ENCODE results near the gene THAP7. TPM values are rescaled to one million over a fixed set of nuclear protein-coding genes. Genes with fewer than 3 reads are reported as not detected.

The THAP7 gene
- total RNA-seq, 1 donor from 2014 or later, result 13.3 TPM

DNA sequence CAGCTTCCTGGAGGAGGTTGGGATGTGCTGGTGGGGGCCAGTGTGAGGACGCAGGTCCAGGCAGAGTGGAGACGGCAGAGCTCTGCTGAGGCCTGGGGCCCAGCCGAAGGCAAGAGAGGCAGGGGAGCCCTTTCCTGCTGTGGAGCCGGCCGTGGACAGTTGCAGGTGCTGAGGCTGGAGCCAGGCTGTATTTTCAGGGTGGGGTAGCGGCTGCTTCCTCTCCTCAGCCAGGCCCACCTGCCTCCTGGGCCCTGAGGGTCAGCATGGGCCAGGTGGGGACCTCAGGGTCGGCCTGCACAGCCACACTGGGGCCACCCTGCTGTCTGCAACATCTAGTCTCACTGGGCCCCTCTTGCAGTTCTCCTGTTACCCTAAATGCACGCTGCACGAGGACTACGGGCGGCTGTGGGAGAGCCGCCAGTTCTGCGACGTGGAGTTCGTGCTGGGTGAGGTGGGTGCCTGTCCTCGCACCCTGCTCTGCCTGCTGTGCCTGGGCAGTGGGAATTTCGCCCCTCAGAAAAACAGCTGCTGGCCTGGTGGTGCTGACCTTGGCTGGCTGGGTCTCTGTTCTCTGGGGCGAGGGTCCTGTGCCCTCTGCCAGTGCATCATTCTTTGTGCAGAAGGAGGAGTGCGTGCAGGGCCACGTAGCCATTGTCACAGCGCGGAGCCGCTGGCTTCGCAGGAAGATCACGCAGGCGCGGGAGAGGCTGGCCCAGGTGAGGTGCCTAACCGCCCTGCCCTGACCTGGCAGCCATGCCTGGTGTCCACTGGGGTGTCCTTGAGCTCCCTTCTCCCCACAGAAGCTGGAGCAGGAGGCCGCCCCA lies 8.4 kb downstream of the THAP7 start:
- ATAC-seq, result no peak

DNA sequence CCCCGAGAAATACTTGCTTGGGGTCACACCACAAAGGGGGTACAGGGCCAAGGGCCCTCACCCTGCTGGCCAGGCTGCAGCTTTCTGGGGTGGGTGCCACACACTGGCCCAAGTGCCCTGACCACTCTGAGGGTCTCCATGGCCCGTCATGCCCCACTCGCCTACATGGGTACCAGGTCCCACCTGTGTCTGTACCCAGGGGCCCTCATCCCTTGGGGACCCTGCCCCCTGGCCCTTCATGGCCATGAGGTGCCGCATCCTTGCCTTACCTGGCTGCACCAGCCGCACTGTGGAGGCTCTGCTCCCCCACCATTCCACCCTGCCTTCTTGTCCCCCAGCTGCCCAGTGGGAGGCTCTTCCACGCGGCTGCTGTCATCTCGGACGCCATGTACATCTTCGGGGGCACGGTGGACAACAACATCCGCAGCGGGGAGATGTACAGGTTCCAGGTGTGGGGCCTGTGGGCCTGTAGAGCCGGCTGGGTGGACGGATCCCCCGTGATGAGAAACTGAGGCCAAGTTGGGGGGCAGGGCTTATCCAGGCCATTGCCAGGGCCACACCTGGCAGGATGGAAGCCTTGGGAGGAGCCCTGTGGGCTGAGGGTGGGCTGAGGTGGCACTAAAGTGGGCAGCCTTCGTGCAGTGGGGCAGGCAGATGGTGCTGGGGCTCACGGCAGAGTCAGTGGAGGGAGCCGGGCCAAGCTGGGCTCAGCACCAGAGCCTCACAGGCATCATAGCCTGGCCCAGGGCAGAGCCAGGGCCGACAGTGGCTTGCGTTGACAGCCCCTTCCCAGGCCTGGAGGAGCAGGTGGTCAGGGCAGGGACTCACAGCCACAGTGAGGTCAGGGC lies 9.2 kb downstream of the THAP7 start:
- no peak for ATAC-seq

DNA sequence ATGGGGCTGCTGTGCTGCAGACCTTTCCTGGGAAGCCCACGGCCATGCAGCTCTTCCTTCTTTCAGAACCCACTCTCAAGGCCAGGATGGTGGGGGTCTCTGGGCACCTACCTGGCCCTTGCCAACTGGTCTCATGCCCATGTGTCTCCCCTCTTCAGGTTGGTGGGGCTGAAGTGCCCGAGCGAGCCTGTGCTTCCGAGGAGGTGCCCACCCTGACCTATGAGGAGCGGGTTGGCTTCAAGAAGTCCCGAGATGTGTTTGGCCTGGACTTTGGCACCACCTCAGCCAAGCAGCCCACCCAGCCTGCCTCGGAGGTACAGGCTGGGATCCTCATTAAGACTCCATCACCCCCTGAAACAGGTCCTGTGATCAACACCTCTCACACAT lies 9.9 kb downstream of the THAP7 start:
- no peak for ATAC-seq

DNA sequence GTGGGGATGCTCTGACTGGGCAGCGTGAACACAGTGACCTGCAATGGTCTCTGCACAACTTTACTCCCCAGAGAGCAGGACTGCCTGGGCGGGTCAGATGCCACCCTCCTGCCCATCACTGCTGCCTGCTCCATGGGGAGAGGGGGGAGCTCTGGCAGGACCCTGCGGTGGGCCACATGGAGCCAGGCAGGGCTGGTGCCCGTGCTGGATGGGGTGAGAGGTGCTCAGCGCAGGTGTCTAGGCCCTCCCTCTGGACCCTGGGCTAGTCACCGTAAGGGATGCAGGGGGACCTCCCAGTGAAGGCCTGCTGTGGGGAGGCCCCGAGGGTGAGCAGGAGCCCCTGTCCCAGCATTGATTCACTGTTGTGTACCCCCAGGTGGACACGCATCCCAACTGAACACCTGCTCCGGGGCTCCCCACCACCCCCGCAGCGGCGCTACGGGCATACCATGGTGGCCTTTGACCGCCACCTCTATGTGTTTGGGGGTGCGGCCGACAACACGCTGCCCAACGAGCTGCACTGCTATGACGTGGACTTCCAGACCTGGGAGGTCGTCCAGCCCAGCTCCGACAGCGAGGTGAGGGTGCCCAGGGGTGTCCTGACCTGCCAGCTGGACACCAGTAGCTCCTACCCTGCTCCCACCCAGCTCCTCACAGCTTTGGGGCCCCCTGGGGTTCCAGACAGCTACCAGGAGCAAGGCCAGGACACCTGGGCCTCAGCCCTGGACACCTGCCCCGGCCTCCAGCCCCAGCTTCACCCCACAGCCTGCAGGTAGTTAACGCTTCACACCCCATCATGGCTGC lies 10.5 kb downstream of the THAP7 start:
- ATAC-seq, result no peak

DNA sequence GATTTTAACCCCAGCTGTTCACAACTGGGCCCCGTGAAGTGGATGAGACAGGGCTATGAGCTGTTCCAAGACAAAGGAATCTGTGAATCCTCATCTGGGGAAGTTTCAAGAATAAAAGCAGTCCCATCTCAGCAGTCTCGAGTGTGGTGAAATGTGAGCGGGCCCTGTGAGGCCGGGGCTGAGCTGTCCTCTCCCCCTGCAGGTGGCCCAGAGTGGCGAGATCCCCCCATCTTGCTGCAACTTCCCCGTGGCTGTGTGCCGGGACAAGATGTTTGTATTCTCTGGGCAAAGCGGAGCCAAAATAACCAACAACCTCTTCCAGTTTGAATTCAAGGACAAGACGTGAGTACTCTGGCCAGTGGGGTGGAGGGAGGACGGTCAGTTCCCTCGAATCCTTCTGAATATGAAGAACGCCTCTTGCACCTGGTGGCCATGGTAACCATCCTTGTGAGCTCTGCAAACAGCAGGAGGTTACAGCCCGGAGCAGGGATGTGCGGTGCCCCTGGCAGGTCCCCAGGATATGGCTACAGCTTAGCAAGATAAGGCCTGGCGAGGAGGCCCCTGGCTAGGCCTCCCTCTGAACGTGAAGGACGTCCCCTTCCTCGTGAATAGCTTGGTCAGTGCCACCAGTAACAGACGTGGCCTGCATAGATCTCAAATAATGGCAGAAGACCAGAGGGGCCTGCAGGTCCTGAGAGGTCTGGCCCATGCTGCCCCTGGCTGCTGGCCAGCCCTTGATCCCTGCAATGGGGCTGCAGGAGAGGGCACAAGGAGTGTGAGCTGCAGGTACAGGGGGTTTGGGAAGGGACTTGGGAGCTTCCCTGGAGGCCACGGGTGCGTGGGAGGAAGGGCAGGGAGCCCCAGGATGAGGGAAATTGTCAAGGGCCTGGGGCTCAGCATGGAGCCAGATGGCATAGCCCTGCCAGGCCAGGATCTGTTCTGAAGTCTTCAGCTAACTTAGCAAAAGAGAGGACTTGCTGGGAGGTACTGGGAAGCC lies 11.4 kb downstream of the THAP7 start:
- ATAC-seq, result no peak

DNA sequence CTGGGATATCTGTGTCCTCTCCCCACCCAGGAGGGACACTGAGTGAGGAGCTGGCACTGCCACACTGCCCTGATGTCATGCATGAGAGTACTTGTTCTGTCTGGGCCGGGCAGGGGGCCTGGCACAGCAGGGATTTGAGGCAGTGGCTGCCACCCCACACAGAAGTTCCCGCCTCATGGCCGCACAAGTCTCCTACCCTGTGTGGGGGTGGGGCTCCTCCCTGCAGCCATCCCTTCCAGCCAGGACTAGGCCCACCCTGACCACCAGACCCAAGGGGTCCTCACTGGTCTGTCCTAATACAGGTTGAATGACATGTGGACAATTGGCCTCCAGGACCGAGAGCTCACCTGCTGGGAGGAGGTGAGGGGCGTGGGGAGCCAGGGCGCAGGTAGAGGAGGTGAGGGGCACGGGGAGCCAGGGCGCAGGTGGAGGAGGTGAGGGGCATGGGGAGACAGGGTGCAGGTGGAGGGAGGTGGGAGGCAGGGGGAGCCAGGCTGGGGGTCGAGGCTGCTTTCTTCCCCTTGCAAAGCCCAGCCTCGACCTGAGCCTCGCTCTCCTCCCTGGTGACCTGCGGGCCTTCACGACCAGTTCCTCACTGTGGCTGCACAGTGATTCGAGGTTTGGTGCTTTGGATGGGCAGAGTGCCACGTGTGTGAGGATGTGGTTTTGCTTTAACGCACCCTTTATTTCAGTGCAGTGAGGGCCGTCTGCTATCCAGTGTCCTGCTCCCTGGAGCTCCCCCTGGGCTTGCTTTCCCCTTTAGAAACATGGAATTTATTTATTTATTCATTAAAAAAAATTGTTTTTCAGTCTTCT lies 12.4 kb downstream of the THAP7 start:
- ATAC-seq, result no peak

DNA sequence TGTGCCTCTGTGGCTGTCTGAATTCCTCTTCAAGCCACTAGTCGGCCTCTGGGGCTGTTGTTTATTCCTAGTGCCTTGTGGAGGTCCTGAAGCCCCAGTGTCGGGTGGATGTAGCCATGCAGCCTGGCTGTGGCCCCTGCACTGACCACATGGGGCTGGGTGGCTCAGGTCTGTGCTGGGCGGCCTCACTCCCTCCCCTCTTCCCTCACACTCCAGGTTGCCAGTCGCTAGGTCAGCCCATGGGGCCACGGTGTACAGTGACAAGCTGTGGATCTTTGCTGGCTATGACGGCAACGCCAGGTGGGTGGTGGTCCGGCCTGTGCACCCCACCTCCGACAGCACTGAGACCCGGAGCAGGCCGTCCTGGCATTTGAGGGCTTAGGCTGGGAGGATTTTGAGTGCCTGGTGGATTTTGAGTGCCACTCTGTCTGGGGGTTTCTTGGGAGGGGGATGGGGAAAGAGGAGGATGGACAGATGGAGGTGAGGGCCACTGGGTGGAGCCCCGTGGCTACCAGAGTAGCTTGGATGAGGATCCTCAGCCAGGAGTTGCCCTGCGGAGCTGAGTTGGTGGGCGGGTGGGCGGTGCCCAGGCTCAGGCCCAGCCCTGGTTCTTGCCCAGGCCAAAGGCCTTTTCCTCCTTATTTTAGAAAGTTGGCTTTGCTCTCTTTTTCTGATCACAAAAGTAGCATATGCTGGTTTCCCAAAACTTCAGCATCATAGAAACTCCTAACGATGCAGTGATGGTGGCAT lies 13.2 kb downstream of the THAP7 start:
- ATAC-seq, result no peak

DNA sequence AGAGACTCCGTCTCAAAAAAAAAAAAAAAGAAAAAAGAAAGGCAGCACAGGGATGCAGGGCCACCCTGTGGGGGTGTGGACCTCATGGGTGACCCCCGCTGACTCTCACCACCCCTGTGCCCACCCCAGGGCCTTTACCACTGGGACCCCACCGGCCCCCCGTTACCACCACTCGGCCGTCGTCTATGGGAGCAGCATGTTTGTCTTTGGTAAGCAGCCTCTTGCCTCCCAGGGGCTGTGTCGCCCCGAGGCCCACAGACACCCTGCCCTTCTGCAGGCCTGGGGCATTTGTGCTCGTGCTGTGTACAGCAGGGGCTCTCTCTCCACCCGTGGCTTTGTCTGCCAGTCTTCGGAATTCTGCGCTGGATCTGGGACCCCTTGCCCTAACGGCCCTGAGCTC lies 14.5 kb downstream of the THAP7 start:
- no peak for ATAC-seq

DNA sequence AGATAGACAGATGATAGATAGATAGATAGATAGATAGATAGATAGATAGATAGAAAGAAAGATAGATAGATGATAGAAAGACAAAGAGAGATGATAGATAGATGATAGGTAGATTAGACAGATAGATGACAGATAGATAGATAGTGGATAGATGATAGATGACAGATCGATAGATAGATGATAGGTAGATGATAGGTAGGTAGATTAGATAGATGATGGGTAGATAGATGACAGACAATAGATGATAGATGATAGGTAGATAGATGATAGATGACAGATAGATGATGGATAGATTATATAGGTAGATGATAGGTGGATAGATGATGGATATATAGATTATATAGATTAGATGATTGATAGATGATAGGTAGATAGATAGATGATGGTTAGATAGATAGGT lies 15.6 kb downstream of the THAP7 start:
- ATAC-seq, result no peak

DNA sequence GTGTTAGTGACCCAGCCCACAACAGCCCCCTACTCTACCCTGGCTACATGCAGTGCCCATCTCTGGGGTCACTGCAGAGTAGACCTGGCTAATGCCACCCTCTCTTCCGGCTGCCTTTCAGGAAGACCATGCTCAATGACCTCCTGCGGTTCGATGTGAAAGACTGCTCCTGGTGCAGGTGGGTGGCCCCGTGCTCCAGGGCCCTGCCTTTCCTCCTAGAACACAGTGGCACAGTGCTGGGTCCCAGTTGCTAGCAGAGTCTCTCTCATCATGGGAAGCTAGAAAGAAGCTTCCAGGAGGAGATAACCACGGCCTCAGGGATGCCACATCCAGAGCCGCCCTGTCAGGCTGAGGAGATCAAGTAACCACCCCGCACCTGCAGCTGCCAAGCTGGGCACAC lies 16.2 kb downstream of the THAP7 start:
- ATAC-seq, result no peak

DNA sequence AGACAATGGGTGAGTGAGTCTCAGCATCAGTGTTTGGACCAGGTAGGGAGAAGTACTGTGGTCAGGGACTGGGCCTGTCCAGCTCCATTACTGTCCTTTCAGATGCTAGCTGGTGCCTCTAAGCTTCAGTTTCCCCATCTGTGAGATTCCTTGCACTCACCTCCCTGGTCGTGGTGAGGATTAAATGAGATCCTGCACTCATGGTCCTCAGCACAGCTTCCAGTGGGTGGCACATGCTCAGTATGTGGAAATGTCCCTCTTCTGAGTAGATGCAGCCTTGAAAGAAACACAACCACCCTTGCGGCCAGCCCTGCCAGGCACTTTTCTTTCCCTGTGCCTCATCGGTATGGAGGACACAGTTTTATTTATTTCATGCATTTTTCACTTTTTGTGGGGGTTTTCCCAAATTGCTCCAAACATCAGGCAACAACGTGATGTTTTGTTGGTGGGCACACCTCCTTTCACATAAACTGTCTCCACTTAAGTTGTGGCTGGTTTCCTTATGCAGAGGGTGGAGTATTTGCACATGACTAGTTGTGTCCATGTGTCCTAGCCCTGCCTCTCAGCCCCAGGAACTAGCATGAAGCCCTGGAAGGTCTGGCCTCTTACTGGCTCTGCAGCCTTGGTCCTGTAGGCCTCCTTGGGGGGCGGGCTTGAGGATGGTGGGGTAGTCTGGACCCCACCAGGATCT lies 18.7 kb downstream of the THAP7 start:
- ATAC-seq, result no peak

DNA sequence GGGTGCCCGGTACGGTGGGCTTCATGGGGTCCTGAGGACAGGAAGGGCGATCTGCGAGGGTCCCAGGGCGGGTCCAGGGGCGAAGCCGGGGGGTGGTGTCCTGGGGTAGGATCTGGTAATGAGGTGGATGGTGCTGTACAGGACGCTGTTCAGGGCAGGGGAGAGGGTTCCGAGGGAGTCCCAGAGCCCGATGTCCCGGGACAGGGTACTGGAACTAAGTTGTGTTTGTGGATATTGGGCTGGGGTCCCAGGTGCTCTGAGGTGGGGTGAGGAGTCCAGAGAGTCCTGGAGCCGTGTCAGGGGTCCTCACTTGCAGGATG lies 19.4 kb downstream of the THAP7 start:
- peak; percentile 2 for ATAC-seq

DNA sequence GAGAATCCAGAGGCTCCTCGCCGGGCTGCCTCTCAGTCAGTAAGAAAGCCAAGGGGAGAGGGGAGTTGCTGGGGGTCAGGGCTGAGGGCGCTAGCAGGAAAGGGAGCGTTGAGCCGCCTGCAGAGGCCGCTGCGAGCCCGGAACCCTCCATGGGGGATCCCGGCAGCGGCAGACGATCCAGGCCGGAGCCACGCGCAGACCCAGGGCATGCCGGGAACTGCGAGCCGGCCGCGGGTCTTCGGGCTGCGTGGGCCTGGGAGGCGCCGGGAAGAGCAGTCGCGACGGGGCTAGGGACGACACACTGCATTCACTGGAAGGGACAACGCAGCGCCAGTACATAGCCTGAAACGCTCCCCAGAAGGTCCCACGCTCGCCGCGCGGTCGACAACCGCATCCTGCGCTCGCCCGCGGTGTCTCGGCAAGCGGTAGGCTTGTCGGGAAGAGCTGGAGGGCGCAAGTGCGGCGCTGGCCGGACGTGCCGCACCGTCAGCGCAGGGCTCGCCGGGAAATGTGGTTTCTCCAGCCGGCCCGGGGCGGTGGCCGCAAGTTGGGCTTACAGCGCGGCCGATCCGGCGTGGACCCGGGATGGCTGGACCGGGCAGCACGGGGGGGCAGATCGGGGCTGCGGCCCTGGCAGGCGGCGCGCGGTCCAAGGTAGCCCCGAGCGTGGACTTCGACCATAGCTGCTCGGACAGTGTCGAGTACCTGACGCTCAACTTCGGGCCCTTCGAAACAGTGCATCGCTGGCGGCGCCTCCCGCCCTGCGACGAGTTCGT lies 19.9 kb downstream of the THAP7 start, which contains the start of gene LZTR1:
TSS of gene LZTR1 (plus strand) at position 511 of the 776 bp plus-strand sequence. CDS start at position 586, 75 bp downstream.
- ATAC-seq, result peak; percentile 68

DNA sequence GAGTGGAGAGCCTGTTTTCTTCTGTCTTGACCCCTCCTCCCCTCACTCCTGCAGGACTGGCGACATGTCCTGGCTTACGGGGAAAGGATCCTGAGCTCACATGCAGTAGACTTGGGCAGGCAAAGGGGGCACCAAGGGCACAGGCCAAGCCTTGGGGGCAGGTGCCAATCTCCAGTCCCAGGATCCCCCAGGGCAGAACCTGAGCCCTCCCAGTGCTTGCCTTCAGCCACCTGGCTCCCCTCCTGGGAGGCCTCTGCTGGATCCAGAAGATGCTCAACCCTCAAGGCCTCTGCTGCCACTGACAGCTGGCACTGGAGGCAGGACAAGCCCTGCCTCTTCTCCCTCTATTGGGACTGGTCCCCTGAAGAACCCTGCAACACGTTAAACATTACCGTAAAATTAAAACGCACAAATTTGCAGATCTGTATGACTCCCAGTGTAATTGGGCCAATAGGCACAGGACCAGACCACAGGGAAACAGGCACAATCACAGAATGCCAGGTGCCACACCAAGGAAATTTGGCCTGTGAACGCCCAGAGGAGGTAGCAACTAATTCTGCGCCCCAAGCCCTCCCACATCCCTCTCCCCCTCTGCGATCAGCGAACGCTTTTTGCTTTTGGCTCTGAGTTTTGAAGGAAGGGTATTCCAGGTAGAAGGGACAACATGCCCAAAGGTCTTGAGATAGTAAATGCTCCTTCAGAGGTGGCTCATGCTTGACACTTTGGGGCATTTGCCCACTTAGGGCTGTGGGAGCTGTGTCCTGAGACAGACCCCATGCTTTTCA lies 20.8 kb downstream of the THAP7 start:
- no peak for ATAC-seq

DNA sequence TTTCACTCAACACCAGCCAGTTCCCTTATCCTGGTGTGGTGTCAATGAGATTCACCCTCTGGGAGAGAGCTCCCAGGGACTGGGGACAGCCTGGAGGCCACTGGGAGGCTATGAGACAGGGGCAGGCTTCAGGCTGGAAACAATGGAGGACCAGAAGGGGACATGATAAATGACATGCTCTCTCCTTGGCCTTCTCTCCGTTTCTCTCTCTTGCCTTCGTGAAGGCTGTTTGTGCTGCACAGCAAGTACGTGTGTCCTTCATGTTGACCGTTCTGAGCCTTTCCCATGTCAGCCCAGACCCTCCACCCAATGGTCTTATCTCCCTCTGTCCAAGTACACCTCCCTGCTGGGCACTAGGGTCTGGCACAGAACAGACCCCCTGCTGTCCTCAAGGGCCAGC lies 21.4 kb downstream of the THAP7 start:
- ATAC-seq, result no peak

DNA sequence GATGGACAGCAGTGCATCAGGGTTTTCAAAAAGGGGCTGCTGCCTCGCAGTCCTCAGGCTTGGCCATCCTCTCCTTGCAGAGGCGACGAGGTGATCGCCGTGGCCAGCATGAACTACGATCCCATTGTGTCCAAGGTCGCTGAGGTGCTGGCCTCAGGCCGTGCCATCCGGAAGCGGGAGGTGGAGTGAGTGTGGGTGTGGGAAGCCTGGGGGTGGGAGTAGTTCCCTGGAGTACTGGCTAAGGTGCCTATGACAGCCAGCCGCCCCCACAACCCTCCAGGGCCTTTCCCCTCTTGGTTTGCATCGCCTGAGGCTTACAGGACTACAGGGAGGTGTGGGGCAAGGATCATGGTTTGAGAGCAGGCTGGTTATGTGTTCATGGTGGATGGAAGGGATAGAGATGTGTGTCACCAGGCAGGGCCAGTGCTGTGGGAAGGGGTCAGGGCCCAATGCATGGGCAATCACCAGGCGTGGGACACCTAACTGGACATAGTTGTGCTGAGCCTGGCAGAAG lies 21.9 kb downstream of the THAP7 start:
- ATAC-seq, result no peak

DNA sequence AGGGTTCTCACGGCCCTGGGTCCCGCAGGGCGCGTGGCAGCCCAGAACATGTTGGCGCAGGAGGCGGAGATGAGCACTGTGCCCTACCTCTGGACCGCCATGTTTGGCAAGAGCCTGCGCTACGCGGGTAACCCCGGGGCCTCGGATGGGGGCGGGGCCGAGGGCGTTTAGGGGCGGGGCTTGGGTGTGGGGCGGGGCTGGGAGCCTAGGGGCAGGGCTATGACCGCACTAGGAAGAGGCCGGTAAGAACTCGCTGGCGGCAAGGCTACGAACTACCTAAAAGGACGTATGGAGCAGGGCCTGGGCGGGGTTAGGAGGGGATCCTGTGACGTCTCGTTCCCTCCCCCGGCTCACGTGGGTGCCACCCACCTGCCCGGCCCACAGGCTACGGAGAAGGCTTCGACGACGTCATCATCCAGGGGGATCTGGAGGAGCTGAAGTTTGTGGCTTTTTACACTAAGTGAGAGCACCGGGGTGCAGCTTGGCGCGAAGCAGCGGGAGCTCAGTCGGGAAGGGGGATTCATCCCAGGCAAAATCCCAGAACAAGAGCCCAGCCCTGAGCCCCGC lies 22.6 kb downstream of the THAP7 start:
- peak; percentile 90 for ATAC-seq

Data from esophagus mucosa (tissue), 1 donor.